ENCODE measurements around the gene ZMYM2.
"Not testable (repeated sequence)": the region's sequence is repeated elsewhere in the genome, so short reads cannot be mapped to it uniquely, and the experiment has no call there.

The ZMYM2 gene

GRCh38 chr13:20002787-20003186, 44.3 kb downstream of the ZMYM2 start:
- Histone ChIP-seq H3K36me3 (peaks cover 88% of the 10 kb centered on the region), H3K4me2 (no peak overlapping the region), H3K27ac (no peak overlapping the region), H3K4me3 (no peak overlapping the region), H4K20me1 (peaks cover 63% of the 10 kb centered on the region), H3K9ac (no peak overlapping the region), H3K27me3 (no peaks in the 10 kb centered on the region), H3K9me3 (no peaks in the 10 kb centered on the region), H3K4me1 (no peaks in the 10 kb centered on the region)
- no peak for TF ChIP-seq Cebpa-rat (IDR thresholded peaks at IDR 0.05)

DNA sequence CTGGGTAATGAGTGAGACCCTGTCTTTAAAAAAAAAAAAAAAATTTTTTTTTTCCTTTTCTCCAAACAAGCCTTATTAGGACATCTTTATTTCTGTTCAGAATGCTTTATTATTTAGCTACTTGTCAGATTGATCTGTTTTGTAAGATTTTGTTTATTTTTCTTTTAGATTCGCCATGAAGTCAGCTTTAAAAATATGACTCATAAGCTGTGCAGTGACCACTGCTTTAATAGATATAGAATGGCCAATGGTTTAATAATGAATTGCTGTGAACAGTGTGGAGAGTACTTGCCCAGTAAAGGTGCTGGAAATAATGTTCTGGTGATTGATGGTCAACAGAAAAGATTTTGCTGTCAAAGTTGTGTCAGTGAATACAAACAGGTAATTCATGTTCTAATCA, 47.7 kb downstream of the ZMYM2 start:
- peaks cover 44% of the 10 kb centered on the region for H4K20me1 ChIP-seq
- peaks cover 90% of the 10 kb centered on the region for H3K36me3 ChIP-seq
- H3K9ac ChIP-seq = no peak overlapping the region
- H3K27me3 ChIP-seq = no peaks in the 10 kb centered on the region
- H3K4me2 ChIP-seq = no peak overlapping the region
- no peak overlapping the region for H3K4me3 ChIP-seq
- H3K27ac ChIP-seq = no peak overlapping the region
- H3K4me1 ChIP-seq = no peaks in the 10 kb centered on the region
- peaks cover 4% of the 10 kb centered on the region for H3K9me3 ChIP-seq
- no peak for TF ChIP-seq Cebpa-rat (IDR thresholded peaks at IDR 0.05)

DNA sequence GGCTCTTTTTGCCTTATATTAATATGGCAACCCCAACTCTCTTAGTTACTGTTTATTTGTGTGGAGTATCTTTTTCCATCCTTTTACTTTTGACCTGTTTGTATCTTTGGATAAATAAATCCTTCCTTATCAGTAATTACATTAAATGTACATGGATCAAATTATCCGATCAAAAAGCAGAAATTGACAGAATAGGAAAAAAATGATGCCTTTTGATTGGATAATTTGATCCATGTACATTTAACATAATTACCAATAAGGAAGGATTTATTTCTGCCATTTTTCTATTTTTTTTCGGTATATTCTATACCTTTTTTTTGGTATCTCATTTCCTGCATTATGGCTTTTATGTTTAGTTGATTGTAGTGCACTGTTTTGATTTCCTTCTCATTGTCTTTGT, 57.2 kb downstream of the ZMYM2 start:
- Histone ChIP-seq H3K4me1 (no peaks in the 10 kb centered on the region), H3K4me3 (no peak overlapping the region), H3K27ac (no peak overlapping the region), H3K27me3 (no peaks in the 10 kb centered on the region), H3K9ac (no peak overlapping the region), H3K4me2 (no peak overlapping the region), H4K20me1 (peaks cover 28% of the 10 kb centered on the region), H3K36me3 (peaks cover 97% of the 10 kb centered on the region), H3K9me3 (peaks cover 60% of the 10 kb centered on the region)
- TF ChIP-seq Cebpa-rat (IDR thresholded peaks at IDR 0.05) = no peak

DNA sequence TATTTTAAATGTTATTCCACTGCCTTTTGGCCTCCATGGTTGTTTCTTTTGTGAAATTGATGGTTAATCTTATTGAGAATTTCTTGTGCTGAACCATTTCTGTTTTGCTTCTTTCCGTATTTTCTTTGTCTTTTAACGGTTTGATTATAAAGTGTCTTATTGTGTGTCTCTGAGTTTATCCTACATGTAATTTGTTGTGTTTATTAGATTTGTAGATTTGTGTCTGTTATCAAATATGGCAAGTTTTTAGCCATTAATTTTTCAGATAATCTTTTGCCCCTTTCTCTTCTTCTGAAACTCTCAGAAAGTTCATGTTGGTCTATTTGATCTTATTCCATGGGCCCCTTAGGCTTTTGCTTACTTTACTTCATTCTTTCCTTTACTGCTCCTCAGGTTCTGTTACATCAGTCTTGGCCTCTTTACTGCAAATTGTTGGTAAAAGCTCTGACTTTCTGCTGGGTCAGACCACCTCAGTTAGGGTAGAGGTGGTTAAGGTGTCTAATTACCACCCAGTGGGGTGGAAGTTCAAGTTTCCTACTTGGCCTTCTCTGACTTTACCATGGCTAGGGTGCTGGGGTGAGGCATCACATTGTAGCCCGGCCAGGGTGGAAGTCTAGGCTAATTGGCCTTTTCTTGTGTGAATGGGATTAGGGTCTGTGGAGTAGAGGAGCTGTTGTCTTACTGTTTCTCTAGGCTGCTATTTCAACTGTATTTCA, 58.3 kb downstream of the ZMYM2 start:
- no peak for TF ChIP-seq Cebpa-rat (IDR thresholded peaks at IDR 0.05)
- peaks cover 26% of the 10 kb centered on the region for H4K20me1 ChIP-seq
- peaks cover 97% of the 10 kb centered on the region for H3K36me3 ChIP-seq

GRCh38 chr13:20017365-20017711, 58.8 kb downstream of the ZMYM2 start:
- Histone ChIP-seq H3K4me2 (no peak overlapping the region), H3K27ac (no peak overlapping the region), H3K4me3 (no peak overlapping the region), H3K9ac (no peak overlapping the region), H3K27me3 (no peaks in the 10 kb centered on the region), H4K20me1 (peaks cover 30% of the 10 kb centered on the region), H3K9me3 (peaks cover 49% of the 10 kb centered on the region), H3K4me1 (no peaks in the 10 kb centered on the region), H3K36me3 (peaks cover 97% of the 10 kb centered on the region)
- TF ChIP-seq Cebpa-rat (IDR thresholded peaks at IDR 0.05) = no peak

More for the DNA sequence above, 58.3 kb downstream of the ZMYM2 start:
- H3K4me3 ChIP-seq = no peak overlapping the region
- H3K9ac ChIP-seq = no peak overlapping the region
- no peaks in the 10 kb centered on the region for H3K27me3 ChIP-seq
- H3K9me3 ChIP-seq = peaks cover 55% of the 10 kb centered on the region
- H3K4me1 ChIP-seq = no peaks in the 10 kb centered on the region
- no peak overlapping the region for H3K27ac ChIP-seq
- H3K4me2 ChIP-seq = no peak overlapping the region

DNA sequence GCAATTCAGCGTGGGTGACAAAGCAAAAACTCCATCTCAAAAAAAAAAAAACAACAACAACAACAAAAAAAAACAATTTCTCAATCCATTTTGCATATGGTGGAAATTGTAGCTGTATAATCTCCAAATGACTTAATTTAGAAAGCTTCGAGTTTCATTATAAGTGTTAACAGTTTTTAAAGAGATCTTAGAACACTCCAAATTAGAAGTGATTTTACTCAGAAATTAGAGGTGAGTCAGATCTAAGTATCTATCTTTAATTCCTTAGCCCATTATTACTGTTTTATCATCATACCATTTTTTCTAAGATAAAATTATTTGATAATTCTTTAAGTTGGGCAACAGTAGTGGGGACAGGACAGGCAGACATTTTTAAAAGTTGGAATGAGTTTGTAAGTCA, 60.5 kb downstream of the ZMYM2 start:
- Histone ChIP-seq H3K27me3 (no peaks in the 10 kb centered on the region), H3K9me3 (peaks cover 32% of the 10 kb centered on the region), H3K4me3 (no peak overlapping the region), H3K27ac (no peak overlapping the region), H4K20me1 (peaks cover 35% of the 10 kb centered on the region), H3K4me1 (no peaks in the 10 kb centered on the region), H3K36me3 (peaks cover 92% of the 10 kb centered on the region), H3K9ac (no peak overlapping the region), H3K4me2 (no peak overlapping the region)
- no peak for TF ChIP-seq Cebpa-rat (IDR thresholded peaks at IDR 0.05)

DNA sequence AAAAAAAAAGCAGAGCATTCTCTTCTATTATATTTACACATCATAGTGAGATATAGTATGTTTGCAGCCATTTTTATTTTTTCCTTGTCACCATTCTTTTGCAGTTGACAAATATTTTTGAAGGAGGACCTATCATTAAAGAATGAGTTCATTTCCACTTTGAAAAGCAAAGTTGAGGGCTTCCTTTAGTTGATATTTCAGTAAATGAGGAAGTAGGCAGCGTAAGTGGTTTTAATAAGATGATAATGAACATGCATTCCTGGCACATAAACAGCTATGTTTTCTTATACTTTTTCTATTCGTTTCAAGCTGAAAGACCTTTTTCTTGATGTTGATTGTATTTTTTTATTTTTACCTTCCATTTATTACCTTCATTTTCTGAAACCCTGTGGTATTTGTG, 66.2 kb downstream of the ZMYM2 start:
- H3K27ac ChIP-seq = no peak overlapping the region
- no peak overlapping the region for H3K9ac ChIP-seq
- no peaks in the 10 kb centered on the region for H3K27me3 ChIP-seq
- H4K20me1 ChIP-seq = peaks cover 29% of the 10 kb centered on the region; the same call in 1 of the 2 replicates
- no peak overlapping the region for H3K4me2 ChIP-seq
- no peak for TF ChIP-seq Cebpa-rat (IDR thresholded peaks at IDR 0.05)
- no peak overlapping the region for H3K4me3 ChIP-seq
- peaks cover 77% of the 10 kb centered on the region for H3K36me3 ChIP-seq
- H3K4me1 ChIP-seq = no peaks in the 10 kb centered on the region
- no peaks in the 10 kb centered on the region for H3K9me3 ChIP-seq

DNA sequence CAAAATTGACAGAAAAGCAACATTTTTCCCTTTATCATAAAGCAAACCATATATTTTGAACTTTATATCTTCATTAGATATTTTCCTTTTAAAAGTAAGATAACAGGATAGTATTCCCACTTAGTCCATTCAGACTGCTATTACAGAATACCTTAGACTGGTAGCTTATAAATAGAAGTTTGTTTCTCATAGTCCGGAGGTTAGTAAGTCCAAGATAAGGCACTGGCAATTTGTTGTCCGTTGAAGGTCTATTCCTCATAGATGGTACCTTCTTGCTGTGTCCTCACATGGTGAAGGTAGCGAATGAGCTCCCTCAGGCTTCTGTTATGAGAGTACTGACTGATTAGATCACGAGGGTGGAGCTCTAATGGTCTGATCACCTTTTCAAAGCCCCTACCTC, 70.4 kb downstream of the ZMYM2 start:
- Histone ChIP-seq H3K36me3 (peaks cover 81% of the 10 kb centered on the region), H4K20me1 (peaks cover 24% of the 10 kb centered on the region), H3K9ac (no peak overlapping the region), H3K4me1 (no peaks in the 10 kb centered on the region), H3K27me3 (no peaks in the 10 kb centered on the region), H3K4me3 (no peak overlapping the region), H3K9me3 (no peaks in the 10 kb centered on the region), H3K4me2 (no peak overlapping the region), H3K27ac (no peak overlapping the region)
- no peak for TF ChIP-seq Cebpa-rat (IDR thresholded peaks at IDR 0.05)

DNA sequence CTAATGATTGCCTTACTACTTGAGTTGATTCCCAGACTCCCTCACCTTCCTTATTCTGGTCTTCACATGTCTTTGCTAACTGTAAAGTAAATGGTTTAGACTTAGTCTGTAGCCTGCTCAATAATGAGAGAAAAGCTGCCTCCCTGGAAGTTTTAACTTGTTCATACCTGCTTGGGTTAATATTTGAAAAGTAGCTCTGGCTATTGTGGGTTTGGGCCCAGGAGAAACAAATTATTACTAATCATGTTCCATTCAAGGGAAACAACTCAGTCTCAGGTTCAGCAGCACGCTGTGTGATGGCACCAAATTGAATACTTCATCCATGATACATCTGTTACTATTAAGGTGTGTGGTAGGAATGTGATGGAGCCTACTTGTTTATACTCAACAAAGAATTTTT, 75.0 kb downstream of the ZMYM2 start:
- H3K4me3 ChIP-seq = no peak overlapping the region
- H4K20me1 ChIP-seq = peaks cover 33% of the 10 kb centered on the region
- H3K27ac ChIP-seq = no peak overlapping the region
- no peak for TF ChIP-seq Cebpa-rat (IDR thresholded peaks at IDR 0.05)
- H3K36me3 ChIP-seq = peaks cover 85% of the 10 kb centered on the region
- H3K4me2 ChIP-seq = no peak overlapping the region
- H3K9me3 ChIP-seq = peaks cover 13% of the 10 kb centered on the region
- no peaks in the 10 kb centered on the region for H3K27me3 ChIP-seq
- no peak overlapping the region for H3K9ac ChIP-seq
- peaks cover 15% of the 10 kb centered on the region for H3K4me1 ChIP-seq

DNA sequence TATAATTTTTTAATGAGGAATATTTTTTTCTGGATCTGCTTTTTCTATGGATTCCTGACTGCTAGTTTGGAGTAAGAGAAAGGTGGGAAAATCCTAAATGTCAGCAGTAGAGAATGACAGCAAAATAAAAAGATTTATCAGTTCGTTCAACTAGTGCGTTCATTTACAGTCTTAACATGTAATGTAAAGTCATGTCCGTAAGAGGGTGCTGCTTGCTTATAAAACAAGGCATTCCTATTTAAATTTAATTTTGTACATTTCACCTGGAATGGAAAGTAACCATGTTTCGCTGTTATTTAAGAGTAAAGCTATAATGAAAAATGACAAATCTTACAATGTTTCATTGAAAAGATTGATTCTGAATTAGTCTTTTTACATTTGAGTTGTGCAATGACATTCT, 76.6 kb downstream of the ZMYM2 start:
- peaks cover 87% of the 10 kb centered on the region for H3K36me3 ChIP-seq
- no peaks in the 10 kb centered on the region for H3K27me3 ChIP-seq
- H3K9ac ChIP-seq = no peak overlapping the region
- peaks cover 15% of the 10 kb centered on the region for H3K4me1 ChIP-seq
- no peak for TF ChIP-seq Cebpa-rat (IDR thresholded peaks at IDR 0.05)
- H3K9me3 ChIP-seq = peaks cover 23% of the 10 kb centered on the region
- no peak overlapping the region for H3K4me3 ChIP-seq
- H3K27ac ChIP-seq = no peak overlapping the region
- no peak overlapping the region for H3K4me2 ChIP-seq
- peaks cover 46% of the 10 kb centered on the region for H4K20me1 ChIP-seq

DNA sequence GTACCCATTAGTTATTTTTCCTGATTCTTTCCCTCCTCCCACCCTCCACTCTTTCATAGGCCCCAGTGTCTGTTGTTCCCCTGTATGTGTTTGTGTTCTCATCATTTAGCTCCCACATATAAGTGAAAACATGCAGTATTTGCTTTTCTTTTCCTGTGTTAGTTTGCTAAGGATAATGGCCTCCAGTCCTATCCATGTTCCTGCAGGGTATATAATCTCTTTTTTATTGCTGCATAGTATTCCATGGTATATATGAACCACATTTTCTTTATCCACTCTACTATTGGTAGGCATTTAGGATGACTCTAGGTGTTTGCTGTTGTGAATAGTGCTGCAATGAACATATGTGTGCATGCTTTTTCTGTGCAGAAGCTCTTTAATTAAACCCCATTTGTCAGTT, 79.4 kb downstream of the ZMYM2 start:
- Histone ChIP-seq H4K20me1 (peaks cover 74% of the 10 kb centered on the region), H3K9me3 (peaks cover 23% of the 10 kb centered on the region), H3K27me3 (no peaks in the 10 kb centered on the region), H3K9ac (no peak overlapping the region), H3K4me2 (no peak overlapping the region), H3K27ac (no peak overlapping the region), H3K4me3 (no peak overlapping the region), H3K36me3 (peaks cover 89% of the 10 kb centered on the region), H3K4me1 (peaks cover 15% of the 10 kb centered on the region)
- TF ChIP-seq Cebpa-rat (IDR thresholded peaks at IDR 0.05) = no peak

DNA sequence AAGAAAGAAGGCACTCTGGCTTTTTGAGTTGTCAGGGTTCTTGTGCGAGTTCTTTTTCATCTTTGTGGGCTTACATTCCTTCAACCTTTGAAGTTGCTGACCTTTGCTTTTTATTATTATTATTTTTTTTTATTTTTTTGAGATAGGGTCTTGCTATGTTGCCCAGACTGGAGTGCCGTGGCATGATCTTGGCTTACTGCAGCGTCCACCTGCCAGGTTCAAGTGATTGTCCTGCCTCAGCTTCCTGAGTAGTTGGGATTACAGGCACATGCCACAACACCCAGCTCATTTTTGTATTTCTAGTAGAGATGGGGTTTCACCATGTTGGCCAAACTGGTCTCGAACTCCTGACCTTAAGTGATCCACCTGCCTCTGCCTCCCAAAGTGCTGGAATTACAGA, 84.1 kb downstream of the ZMYM2 start:
- peaks cover 85% of the 10 kb centered on the region for H3K36me3 ChIP-seq
- not testable (repeated sequence) for H3K4me1 ChIP-seq, H3K9ac ChIP-seq, H3K27me3 ChIP-seq, H3K4me2 ChIP-seq, H3K27ac ChIP-seq, H3K4me3 ChIP-seq
- H3K9me3 ChIP-seq = peaks cover 19% of the 10 kb centered on the region
- H4K20me1 ChIP-seq = peaks cover 82% of the 10 kb centered on the region
